Panc1 (cell line): ENCODE data around the gene PNMA5. TPM values are rescaled to one million over a fixed set of nuclear protein-coding genes. Genes with fewer than 3 reads are reported as not detected.

Source experiments
- ATAC-seq: fragments of 200-7000 bp; cut with Tn5 transposase; 2 replicates; pipeline ENCODE4 v1.9.1; 2020; ENCODE audit warnings: mild to moderate bottlenecking, moderate library complexity
- BruUV-seq: library from RNA; stranded (reverse); fragments of 400-500 nt; replicated peaks from 2 replicates; lab custom pipeline; 2021; lab: Mats Ljungman, UMichigan
- CTCF ChIA-PET: fragments of 300-600 bp; sonication (Branson Sonifier 250); formaldehyde crosslinking; loops from one replicate; lab custom pipeline; 2022; ENCODE audit warnings: antibody characterized with exemption; lab: Charles Lee
- POLR2A ChIA-PET: fragments of 300-600 bp; sonication (Branson Sonifier 250); formaldehyde crosslinking; loops from one replicate; lab custom pipeline; 2022; ENCODE audit warnings: antibody characterized with exemption; lab: Charles Lee
- DNase-seq: peaks from one replicate; pipeline ENCODE4 v3.0.0-alpha.2; 2010; ENCODE audit warnings: low read depth, low spot score
- H3K27ac ChIP-seq: 2 replicates; pipeline ENCODE4 v1.5.1; 2011; ENCODE audit warnings: mild to moderate bottlenecking, low read length, inconsistent platforms
- H3K27me3 ChIP-seq: fragments of 200-500 bp; sonication (Bioruptor generic); 2 replicates; pipeline ENCODE4 v1.6.0; 2014; ENCODE audit warnings: low read length, inconsistent platforms; ENCODE audit not compliant: control insufficient read depth, insufficient read depth
- H3K36me3 ChIP-seq: fragments of 200-500 bp; sonication (Bioruptor generic); 2 replicates; pipeline ENCODE4 v1.5.1; 2014; ENCODE audit warnings: inconsistent platforms, mild to moderate bottlenecking, low read length, moderate library complexity; ENCODE audit not compliant: control insufficient read depth, insufficient read depth
- H3K4me1 ChIP-seq: 2 replicates; pipeline ENCODE4 v1.5.1; 2011; ENCODE audit warnings: inconsistent platforms, mild to moderate bottlenecking, low read length, moderate library complexity; ENCODE audit not compliant: control insufficient read depth, insufficient read depth
- H3K4me3 ChIP-seq, 2 experiments: 2 replicates each; pipeline ENCODE4 v1.5.1; 2011 to 2012; ENCODE audit warnings: low read depth in 2 of 2, low read length in 2 of 2, mild to moderate bottlenecking in 2 of 2, inconsistent platforms in 1 of 2, moderate library complexity in 1 of 2
- H3K9me3 ChIP-seq: fragments of 200-500 bp; sonication (Bioruptor generic); 2 replicates; pipeline ENCODE4 v1.5.1; 2014; ENCODE audit warnings: low read depth, mild to moderate bottlenecking, inconsistent platforms, low read length, moderate library complexity; ENCODE audit not compliant: control insufficient read depth, insufficient read depth
- CTCF ChIP-seq: fragments of 450-650 bp; IDR thresholded peaks from 2 replicates; pipeline ENCODE4 v1.5.1; 2017; ENCODE audit warnings: mild to moderate bottlenecking
- POLR2AphosphoS5 ChIP-seq: IDR thresholded peaks from 2 replicates; pipeline ENCODE4 v1.6.1; 2012; ENCODE audit warnings: mild to moderate bottlenecking, low read depth, low read length, moderate library complexity
- REST ChIP-seq, 2 experiments: IDR thresholded peaks; 2 replicates each; pipeline ENCODE4 v1.6.1; 2011 to 2012; ENCODE audit warnings: low read depth in 2 of 2, control low read depth in 1 of 2, low read length in 1 of 2, mild to moderate bottlenecking in 1 of 2, moderate library complexity in 1 of 2; ENCODE audit not compliant: insufficient read depth in 1 of 2
- SIN3A ChIP-seq: IDR thresholded peaks from 2 replicates; pipeline ENCODE4 v1.6.1; 2012; ENCODE audit warnings: low read depth, mild to moderate bottlenecking, low read length, moderate library complexity, borderline replicate concordance; ENCODE audit not compliant: insufficient read depth
- TCF7L2 ChIP-seq: IDR thresholded peaks from 2 replicates; pipeline ENCODE4 v1.6.1; 2011; ENCODE audit warnings: mild to moderate bottlenecking, low read depth, low read length, inconsistent platforms
- in situ Hi-C: cut with HindIII; loops from 2 replicates; pipeline ENCODE4 v1.10.0; 2016; ENCODE audit warnings: low sequenced_read_pairs, low pct_unique_long_range_greater_than_20kb
- intact Hi-C: fragments of 100-400 bp; cut with micrococcal nuclease; formaldehyde crosslinking; loops from one replicate; pipeline ENCODE4 v1.10.0; 2022; ENCODE audit not compliant: unreplicated experiment
- total RNA-seq: library from RNA; stranded (reverse); gene quantifications from one replicate; pipeline ENCODE4 v1.2.1, GENCODE V29; 2021; ENCODE audit not compliant: unreplicated experiment

PNMA5 gene
- total RNA-seq, 1 experiment from 2014 or later: not detected

GRCh38 chrX:152968193-152968592, 25.7 kb downstream of the PNMA5 start:
- Histone ChIP-seq H3K9me3 (no peaks in the 10 kb centered on the region), H3K27me3 (no peaks in the 10 kb centered on the region), H3K27ac (no peak overlapping the region), H3K36me3 (no peaks in the 10 kb centered on the region), H3K4me1 (no peaks in the 10 kb centered on the region), H3K4me3 (no peak overlapping the region)
- BruUV-seq: no TSS peak
- DNase-seq: no peak
- CTCF ChIA-PET: interaction anchor here (0.6 kb wide), 1 partner anchor 25 kb away, joined by 4 read pairs; no protein-coding TSS in a partner anchor
- ATAC-seq: no peak
- TF ChIP-seq SIN3A (no peak), TCF7L2 (no peak), POLR2AphosphoS5 (no peak), CTCF (no peak), REST (IDR thresholded peaks at IDR 0.05; ENCODE audit: insufficient read depth in 1 of 2, low read depth in 2 of 2, low read length in 1 of 2) (no peak)
- POLR2A ChIA-PET: no interaction called here
- in situ Hi-C loops: no loop called here
- intact Hi-C loops: no loop called here

- Histone ChIP-seq H3K4me1 (no peaks in the 10 kb centered on the region), H3K36me3 (no peaks in the 10 kb centered on the region), H3K9me3 (no peaks in the 10 kb centered on the region), H3K4me3 (no peak overlapping the region), H3K27me3 (no peaks in the 10 kb centered on the region), H3K27ac (no peak overlapping the region)
- ChIA-PET CTCF (no interaction called here), POLR2A (no interaction called here)
- intact Hi-C loops: no loop called here
- in situ Hi-C loops: no loop called here
- no peak for DNase-seq
- ATAC-seq: no peak
- BruUV-seq: no TSS peak
- TF ChIP-seq TCF7L2: no peak
- no peak for TF ChIP-seq CTCF
- TF ChIP-seq REST (IDR thresholded peaks at IDR 0.05; ENCODE audit: insufficient read depth in 1 of 2, low read depth in 2 of 2, low read length in 1 of 2): no peak
- TF ChIP-seq SIN3A: no peak
- no peak for TF ChIP-seq POLR2AphosphoS5
Observed at GRCh38 chrX:152960115-152960514, 33.8 kb downstream of the PNMA5 start.
